Measurements from ENCODE around the gene GAS2. TPM values are rescaled to one million over a fixed set of nuclear protein-coding genes. Genes with fewer than 3 reads are reported as not detected.

GAS2 gene
- total RNA-seq, 1 donor = 0.90 TPM

GRCh38 chr11:22720457-22720856 is 54.0 kb downstream of the GAS2 start:
- DNase-seq (ENCODE audit: low read depth) = no peak
- no peak overlapping the region for H3K4me3 ChIP-seq (ENCODE audit: low read depth, low read length)
- TF ChIP-seq CTCF (IDR thresholded peaks at IDR 0.05; ENCODE audit: insufficient read depth, low read length) = no peak

- no peak for DNase-seq (ENCODE audit: low read depth)
- no peak for TF ChIP-seq CTCF (IDR thresholded peaks at IDR 0.05; ENCODE audit: insufficient read depth, low read length)
- no peak overlapping the region for H3K4me3 ChIP-seq (ENCODE audit: low read depth, low read length)
These were observed 56.9 kb downstream of the GAS2 start for GRCh38 chr11:22723274-22723673.

- DNase-seq (ENCODE audit: low read depth) = peak; percentile 55
- no peak overlapping the region for H3K4me3 ChIP-seq (ENCODE audit: low read depth, low read length)
- no peak for TF ChIP-seq CTCF (IDR thresholded peaks at IDR 0.05; ENCODE audit: insufficient read depth, low read length)
These were observed 58.7 kb downstream of the GAS2 start for GRCh38 chr11:22725079-22725478.

- DNase-seq (ENCODE audit: low read depth) = no peak
- H3K4me3 ChIP-seq (ENCODE audit: low read depth, low read length) = no peak overlapping the region
- TF ChIP-seq CTCF (IDR thresholded peaks at IDR 0.05; ENCODE audit: insufficient read depth, low read length) = no peak
These were observed 62.4 kb downstream of the GAS2 start for GRCh38 chr11:22728600-22729389.

GRCh38 chr11:22730319-22730718 is 63.9 kb downstream of the GAS2 start:
- H3K4me3 ChIP-seq (ENCODE audit: low read depth, low read length) = no peak overlapping the region
- DNase-seq (ENCODE audit: low read depth) = no peak
- TF ChIP-seq CTCF (IDR thresholded peaks at IDR 0.05; ENCODE audit: insufficient read depth, low read length) = no peak

GRCh38 chr11:22732588-22732987 is 66.2 kb downstream of the GAS2 start:
- DNase-seq (ENCODE audit: low read depth) = no peak
- H3K4me3 ChIP-seq (ENCODE audit: low read depth, low read length) = no peak overlapping the region
- TF ChIP-seq CTCF (IDR thresholded peaks at IDR 0.05; ENCODE audit: insufficient read depth, low read length) = no peak

Data from fibroblast of the aortic adventitia (primary cell).